A673 (cell line): Measurements from ENCODE around the gene ADARB2.

Experiments used
- EZH2 ChIP-seq: fragments of 200-600 bp; sonication (generic); IDR thresholded peaks from 2 replicates; pipeline ENCODE4 v1.6.1; 2017; ENCODE audit warnings: borderline replicate concordance, low read depth, mild to moderate bottlenecking, mixed read lengths, antibody characterized with exemption, low read length; ENCODE audit not compliant: poor library complexity, severe bottlenecking
- TF ChIP-seq, protein P1 (sequence below): fragments of 300-800, 200-600 bp; sonication (generic); conservative IDR thresholded peaks from 2 replicates; pipeline ENCODE4 v1.5.1; 2017; ENCODE audit warnings: low read depth, mild to moderate bottlenecking, antibody characterized with exemption, low read length, moderate library complexity, mixed read lengths

DNA sequence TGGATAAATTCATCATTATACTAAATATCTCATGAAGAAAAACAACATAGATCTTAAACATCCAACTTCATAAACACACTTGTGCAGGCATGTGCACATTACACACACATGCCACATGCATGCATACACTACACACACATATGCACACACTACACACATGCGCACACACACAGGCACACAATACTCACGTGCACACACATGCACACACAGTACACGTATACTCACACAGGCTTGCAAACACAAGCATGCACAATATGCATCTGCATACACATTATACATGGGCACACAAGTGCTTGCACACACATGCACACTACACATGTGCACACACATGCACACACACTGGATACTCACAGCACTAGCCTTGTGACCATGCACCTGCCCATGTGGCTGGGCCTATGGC, 105.2 kb downstream of the ADARB2 start:
- TF ChIP-seq EZH2: no peak
- TF ChIP-seq, protein P1, sequence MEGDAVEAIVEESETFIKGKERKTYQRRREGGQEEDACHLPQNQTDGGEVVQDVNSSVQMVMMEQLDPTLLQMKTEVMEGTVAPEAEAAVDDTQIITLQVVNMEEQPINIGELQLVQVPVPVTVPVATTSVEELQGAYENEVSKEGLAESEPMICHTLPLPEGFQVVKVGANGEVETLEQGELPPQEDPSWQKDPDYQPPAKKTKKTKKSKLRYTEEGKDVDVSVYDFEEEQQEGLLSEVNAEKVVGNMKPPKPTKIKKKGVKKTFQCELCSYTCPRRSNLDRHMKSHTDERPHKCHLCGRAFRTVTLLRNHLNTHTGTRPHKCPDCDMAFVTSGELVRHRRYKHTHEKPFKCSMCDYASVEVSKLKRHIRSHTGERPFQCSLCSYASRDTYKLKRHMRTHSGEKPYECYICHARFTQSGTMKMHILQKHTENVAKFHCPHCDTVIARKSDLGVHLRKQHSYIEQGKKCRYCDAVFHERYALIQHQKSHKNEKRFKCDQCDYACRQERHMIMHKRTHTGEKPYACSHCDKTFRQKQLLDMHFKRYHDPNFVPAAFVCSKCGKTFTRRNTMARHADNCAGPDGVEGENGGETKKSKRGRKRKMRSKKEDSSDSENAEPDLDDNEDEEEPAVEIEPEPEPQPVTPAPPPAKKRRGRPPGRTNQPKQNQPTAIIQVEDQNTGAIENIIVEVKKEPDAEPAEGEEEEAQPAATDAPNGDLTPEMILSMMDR: no peak
